H1 (cell line): Measurements from ENCODE around the gene FTL. TPM values are rescaled to one million over a fixed set of nuclear protein-coding genes. Genes with fewer than 3 reads are reported as not detected.
"Not testable (repeated sequence)": the region's sequence is repeated elsewhere in the genome, so short reads cannot be mapped to it uniquely, and the experiment has no call there.

Source experiments
- CTCF ChIA-PET: fragments of 300-600 bp; sonication (Branson Sonifier 250); formaldehyde crosslinking; loops from one replicate; lab custom pipeline; 2021; ENCODE audit not compliant: partially characterized antibody; lab: Charles Lee
- POLR2A ChIA-PET: fragments of 300-600 bp; sonication (Branson Sonifier 250); formaldehyde crosslinking; loops from one replicate; lab custom pipeline; 2021; ENCODE audit warnings: inconsistent platforms; ENCODE audit not compliant: partially characterized antibody; lab: Charles Lee
- DNase-seq, 2 experiments: peaks; one replicate each; pipeline versions ENCODE4 v3.0.0 to v3.0.0-alpha.2; 2010 to 2022; ENCODE audit warnings: low spot score in 2 of 2, low read depth in 1 of 2, mixed read lengths in 1 of 2
- FAIRE-seq: peaks from 2 replicates; lab custom pipeline; 2011; peaks lifted over from hg19 to GRCh38; lab: Jason Lieb, UNC
- H2AFZ ChIP-seq: 2 replicates; pipeline ENCODE4 v1.8.1; 2012; ENCODE audit warnings: low read length, inconsistent platforms
- H2AK5ac ChIP-seq: 2 replicates; pipeline ENCODE4 v1.6.1; 2013; ENCODE audit warnings: low read depth, low read length
- H2BK120ac ChIP-seq: replicated peaks from 2 replicates; pipeline ENCODE3; 2013; ENCODE audit warnings: low read depth, low read length, inconsistent platforms
- H2BK12ac ChIP-seq: 2 replicates; pipeline ENCODE4 v1.6.1; 2013; ENCODE audit warnings: low read depth, low read length
- H2BK15ac ChIP-seq: 2 replicates; pipeline ENCODE4 v1.6.1; 2013; ENCODE audit warnings: low read length
- H2BK20ac ChIP-seq: 2 replicates; pipeline ENCODE4 v1.6.1; 2013; ENCODE audit warnings: low read length
- H2BK5ac ChIP-seq: 2 replicates; pipeline ENCODE4 v1.6.1; 2013; ENCODE audit warnings: low read depth, low read length
- H3K14ac ChIP-seq: 2 replicates; pipeline ENCODE4 v1.6.1; 2013; ENCODE audit warnings: inconsistent platforms; ENCODE audit not compliant: insufficient read length
- H3K18ac ChIP-seq: 2 replicates; pipeline ENCODE4 v1.6.1; 2013; ENCODE audit warnings: low read length; ENCODE audit errors: extremely low read depth
- H3K23ac ChIP-seq: 2 replicates; pipeline ENCODE4 v1.6.1; 2013; ENCODE audit warnings: inconsistent platforms; ENCODE audit not compliant: insufficient read length
- H3K23me2 ChIP-seq: 2 replicates; pipeline ENCODE4 v1.6.1; 2013; ENCODE audit warnings: low read depth, low read length
- H3K27ac ChIP-seq: 2 replicates; pipeline ENCODE4 v1.6.1; 2011; ENCODE audit warnings: low read depth, low read length, inconsistent platforms
- H3K27me3 ChIP-seq, 4 experiments: replicated peaks in 1 of 4; 1 replicate in 1 of 4; 2 replicates in 3 of 4; pipeline versions ENCODE4 v1.6.1 to v1.8.1; 2011 to 2013; ENCODE audit warnings: low read length in 3 of 4, mild to moderate bottlenecking in 3 of 4, inconsistent platforms in 2 of 4, mixed read lengths in 2 of 4, moderate library complexity in 1 of 4; ENCODE audit not compliant: control insufficient read depth in 3 of 4, insufficient read depth in 3 of 4; ENCODE audit errors: extremely low read depth in 1 of 4
- H3K36me3 ChIP-seq, 4 experiments: 2 replicates each; pipeline versions ENCODE4 v1.6.1 to v1.8.1; 2011 to 2013; ENCODE audit warnings: mild to moderate bottlenecking in 4 of 4, low read length in 3 of 4, moderate library complexity in 2 of 4, control low read depth in 1 of 4, inconsistent platforms in 1 of 4; ENCODE audit not compliant: insufficient read depth in 4 of 4, control insufficient read depth in 2 of 4
- H3K4ac ChIP-seq: replicated peaks from 2 replicates; pipeline ENCODE3; 2013; ENCODE audit warnings: low read length, low read depth, mixed read lengths, inconsistent platforms; ENCODE audit not compliant: insufficient read length
- H3K4me1 ChIP-seq, 4 experiments: replicated peaks in 1 of 4; 1 replicate in 1 of 4; 2 replicates in 3 of 4; pipeline versions ENCODE4 v1.6.1 to v1.8.1; 2011 to 2013; ENCODE audit warnings: low read length in 3 of 4, inconsistent platforms in 2 of 4, mixed read lengths in 1 of 4; ENCODE audit not compliant: insufficient read depth in 4 of 4, control insufficient read depth in 3 of 4
- H3K4me2 ChIP-seq, 2 experiments: 2 replicates each; pipeline versions ENCODE4 v1.6.1 to v1.8.1; 2011 to 2013; ENCODE audit warnings: low read depth in 2 of 2, low read length in 2 of 2, control low read depth in 1 of 2, inconsistent platforms in 1 of 2, mild to moderate bottlenecking in 1 of 2; ENCODE audit not compliant: insufficient read depth in 1 of 2
- H3K4me3 ChIP-seq, 4 experiments: fragments of 200-600, 300-600 bp in 1 of 4; sonication (generic), shearing (Covaris generic), sonication (Bioruptor Twin) in 1 of 4; 2 replicates each; pipeline versions ENCODE4 v1.5.1 to v1.8.1; 2011 to 2016; ENCODE audit warnings: low read length in 4 of 4, low read depth in 3 of 4, control low read depth in 2 of 4, inconsistent platforms in 2 of 4, mild to moderate bottlenecking in 2 of 4, mixed read lengths in 1 of 4, moderate library complexity in 1 of 4; ENCODE audit not compliant: insufficient read depth in 2 of 4; ENCODE audit errors: extremely low read depth in 1 of 4
- H3K56ac ChIP-seq: replicated peaks from 2 replicates; pipeline ENCODE3; 2013; ENCODE audit warnings: low read depth, mild to moderate bottlenecking, mixed read lengths, low read length, inconsistent platforms; ENCODE audit not compliant: insufficient read length
- H3K79me1 ChIP-seq: 2 replicates; pipeline ENCODE4 v1.6.1; 2013; ENCODE audit warnings: low read depth, low read length, control low read depth
- H3K79me2 ChIP-seq, 2 experiments: 2 replicates each; pipeline versions ENCODE4 v1.6.1 to v1.8.1; 2012 to 2013; ENCODE audit warnings: low read length in 2 of 2, mild to moderate bottlenecking in 2 of 2, inconsistent platforms in 1 of 2; ENCODE audit not compliant: insufficient read depth in 2 of 2, control insufficient read depth in 1 of 2
- H3K9ac ChIP-seq, 4 experiments: replicated peaks in 1 of 4; 1 replicate in 1 of 4; 2 replicates in 3 of 4; pipeline versions ENCODE4 v1.6.1 to v1.8.1; 2011 to 2013; ENCODE audit warnings: low read depth in 3 of 4, low read length in 3 of 4, control low read depth in 2 of 4, mild to moderate bottlenecking in 2 of 4, moderate library complexity in 2 of 4, inconsistent platforms in 1 of 4; ENCODE audit errors: extremely low read depth in 1 of 4
- H3K9me3 ChIP-seq, 2 experiments: 2 replicates each; pipeline versions ENCODE4 v1.6.1 to v1.8.1; 2012 to 2013; ENCODE audit warnings: mild to moderate bottlenecking in 2 of 2, moderate library complexity in 2 of 2, control low read depth in 1 of 2, inconsistent platforms in 1 of 2, low read depth in 1 of 2, low read length in 1 of 2, mixed read lengths in 1 of 2; ENCODE audit not compliant: insufficient read depth in 2 of 2
- H4K20me1 ChIP-seq, 2 experiments: replicated peaks in 1 of 2; 2 replicates each; pipeline versions ENCODE3 to v1.8.1; 2011 to 2013; ENCODE audit warnings: inconsistent platforms in 2 of 2, low read length in 2 of 2, mild to moderate bottlenecking in 1 of 2; ENCODE audit not compliant: insufficient read depth in 2 of 2, control insufficient read depth in 1 of 2
- H4K5ac ChIP-seq: 2 replicates; pipeline ENCODE4 v1.6.1; 2013; ENCODE audit warnings: low read length, low read depth, mixed read lengths, inconsistent platforms; ENCODE audit not compliant: insufficient read length
- H4K8ac ChIP-seq: 2 replicates; pipeline ENCODE4 v1.8.0; 2013; ENCODE audit warnings: mild to moderate bottlenecking, moderate library complexity, low read length, inconsistent platforms; ENCODE audit not compliant: insufficient read depth; ENCODE audit errors: extremely low read depth
- H4K91ac ChIP-seq: replicated peaks from 2 replicates; pipeline ENCODE3; 2013; ENCODE audit warnings: low read length, mixed read lengths, inconsistent platforms; ENCODE audit not compliant: insufficient read length
- BRCA1 ChIP-seq: IDR thresholded peaks from 2 replicates; pipeline ENCODE4 v1.6.1; 2012; ENCODE audit warnings: low read depth, low read length, improper control_type of control experiment
- HDAC6 ChIP-seq: IDR thresholded peaks from one replicate; pipeline ENCODE4 v1.7.1; 2012; ENCODE audit warnings: low read depth, mild to moderate bottlenecking, inconsistent platforms, low read length, moderate library complexity
- MAX ChIP-seq: IDR thresholded peaks from 2 replicates; pipeline ENCODE4 v1.6.1; 2012; ENCODE audit warnings: inconsistent platforms
- SIX5 ChIP-seq: IDR thresholded peaks from 2 replicates; pipeline ENCODE4 v1.6.1; 2011; ENCODE audit warnings: mild to moderate bottlenecking, low read depth, low read length
- WGBS, 2 experiments: shearing (Covaris generic) in 1 of 2; methylation state at CpG; one replicate each; pipeline versions ENCODE4 v1.1.6 to v1.1.7; 2013 to 2015; ENCODE audit warnings: low lambda C conversion rate in 2 of 2, mixed read lengths in 2 of 2, inconsistent platforms in 1 of 2, low coverage in 1 of 2, missing lambda C conversion rate in 1 of 2; ENCODE audit not compliant: insufficient replicate concordance in 2 of 2, insufficient coverage in 1 of 2, insufficient read length in 1 of 2; ENCODE audit errors: extremely low coverage in 1 of 2, missing lambda C conversion rate in 1 of 2; 5-methylcytosine and 5-hydroxymethylcytosine counted together
- polyA plus RNA-seq, 7 experiments: library from polyadenylated mRNA; depleted of rRNA in 3 of 7; stranded (reverse) in 5 of 7; unstranded in 2 of 7; fragments of >200 nt in 5 of 7; fragments of 200-250 nt in 2 of 7; gene quantifications; 1 replicate in 5 of 7; 2 replicates in 1 of 7; 4 replicates in 1 of 7; pipeline versions ENCODE4 v1.2.1 to v1.2.3, GENCODE V29; 2011 to 2013; ENCODE audit warnings: missing spikeins in 2 of 7, mixed read lengths in 2 of 7
- total RNA-seq: library from RNA; stranded (reverse); fragmentation: NEBNext Ultra II Directional; extraction: Animal tissue kit (Norgen Biotek cat#: 25700); gene quantifications from 2 replicates; pipeline ENCODE4 v1.2.1, GENCODE V29; 2021

Gene FTL
- total and polyA plus RNA-seq, 2 of the 8 experiments (the other 6 are each of a cell fraction or from before 2014, with no cell fraction given): 1,751 to 2,427 TPM

GRCh38 chr19:48926909-48927308 is 38.2 kb upstream of the FTL start (continued):
- TF ChIP-seq SIX5 (no peak), BRCA1 (no peak), HDAC6 (no peak), MAX (no peak)

- not testable (repeated sequence) for H2BK120ac ChIP-seq, H2BK12ac ChIP-seq, H2AK5ac ChIP-seq, H4K8ac ChIP-seq, H2BK15ac ChIP-seq, DNase-seq, H3K27ac ChIP-seq, H4K20me1 ChIP-seq, H3K9me3 ChIP-seq, H2BK20ac ChIP-seq, H4K5ac ChIP-seq, H3K23me2 ChIP-seq, H3K4me1 ChIP-seq, H3K4me3 ChIP-seq, H3K14ac ChIP-seq, H2BK5ac ChIP-seq, H3K36me3 ChIP-seq, H3K18ac ChIP-seq, H3K79me1 ChIP-seq, H3K56ac ChIP-seq, H3K27me3 ChIP-seq, H2AFZ ChIP-seq, H3K4ac ChIP-seq, H3K23ac ChIP-seq, H4K91ac ChIP-seq, H3K9ac ChIP-seq, H3K79me2 ChIP-seq, H3K4me2 ChIP-seq, FAIRE-seq
- ChIA-PET CTCF (interaction anchor here (2.2 kb wide), 1 partner anchor 43 kb away, joined by 6 read pairs; no protein-coding TSS in a partner anchor), POLR2A (interaction anchor here (0.8 to 6.7 kb wide), 4 partner anchors 11 to 561 kb away, joined by 3 to 29 read pairs (median 4); partner anchors contain the start of gene FTL)
- WGBS, 2 experiments: 87% methylated on average over 14 of the region's 17 CpGs; no CpG with 5 or more reads in 1 of the 2 experiments
Measured at GRCh38 chr19:48927692-48928091, 37.4 kb upstream of the FTL start.
